CD14-positive monocyte (primary cell): ENCODE results near the gene ZNF407. TPM values are rescaled to one million over a fixed set of nuclear protein-coding genes. Genes with fewer than 3 reads are reported as not detected.
"Not testable (repeated sequence)": the region's sequence is repeated elsewhere in the genome, so short reads cannot be mapped to it uniquely, and the experiment has no call there.

Source experiments
- DNase-seq, 3 donors: peaks; one replicate each; pipeline ENCODE4 v3.0.0-alpha.2; 2011 to 2022
- H2AFZ ChIP-seq: 2 replicates; pipeline ENCODE4 v1.6.0; 2012; ENCODE audit warnings: mild to moderate bottlenecking, low read depth, low read length, inconsistent platforms; ENCODE audit not compliant: insufficient read depth, poor library complexity, severe bottlenecking
- H3K27ac ChIP-seq, 2 donors: 1 replicate in 1 of 2; 2 replicates in 1 of 2; pipeline ENCODE4 v1.5.1; 2012 to 2013; ENCODE audit warnings: low read length in 2 of 2, control low read depth in 1 of 2, inconsistent platforms in 1 of 2, low read depth in 1 of 2, mild to moderate bottlenecking in 1 of 2
- H3K27me3 ChIP-seq, 2 donors: one replicate each; pipeline versions ENCODE4 v1.6.0 to v1.6.1; 2011 to 2013; ENCODE audit warnings: low read length in 2 of 2; ENCODE audit not compliant: control insufficient read depth in 2 of 2, insufficient read depth in 2 of 2
- H3K36me3 ChIP-seq, 2 donors: replicated peaks in 1 of 2; 1 replicate in 1 of 2; 2 replicates in 1 of 2; pipeline versions ENCODE4 v1.5.1 to v1.6.1; 2012 to 2013; ENCODE audit warnings: low read length in 2 of 2, control low read depth in 1 of 2, inconsistent platforms in 1 of 2, mild to moderate bottlenecking in 1 of 2; ENCODE audit not compliant: insufficient read depth in 2 of 2, control insufficient read depth in 1 of 2
- H3K4me1 ChIP-seq, 2 donors: 1 replicate in 1 of 2; 2 replicates in 1 of 2; pipeline versions ENCODE4 v1.5.1 to v1.6.1; 2012 to 2013; ENCODE audit warnings: low read length in 2 of 2, control low read depth in 1 of 2, inconsistent platforms in 1 of 2, mild to moderate bottlenecking in 1 of 2, moderate library complexity in 1 of 2; ENCODE audit not compliant: insufficient read depth in 2 of 2, control insufficient read depth in 1 of 2
- H3K4me2 ChIP-seq: replicated peaks from 2 replicates; pipeline ENCODE3; 2012; ENCODE audit warnings: low read length, moderate library complexity, mild to moderate bottlenecking; ENCODE audit not compliant: poor library complexity, severe bottlenecking; ENCODE audit errors: extremely low read depth
- H3K4me3 ChIP-seq, 3 experiments: fragments of 200-600 bp in 1 of 3; sonication (generic) in 1 of 3; replicated peaks in 1 of 3; 1 replicate in 2 of 3; 2 replicates in 1 of 3; pipeline ENCODE4 v1.5.1; 2011 to 2013; ENCODE audit warnings: low read length in 3 of 3, mild to moderate bottlenecking in 3 of 3, control low read depth in 2 of 3, low read depth in 2 of 3, inconsistent platforms in 1 of 3, moderate library complexity in 1 of 3
- H3K79me2 ChIP-seq: 2 replicates; pipeline ENCODE4 v1.6.0; 2012; ENCODE audit warnings: mild to moderate bottlenecking, control low read depth, inconsistent platforms, low read length, moderate library complexity; ENCODE audit not compliant: insufficient read depth
- H3K9ac ChIP-seq: 2 replicates; pipeline ENCODE4 v1.6.0; 2017; ENCODE audit warnings: low read length, mild to moderate bottlenecking; ENCODE audit not compliant: insufficient read depth, poor library complexity, severe bottlenecking
- H3K9me3 ChIP-seq, 2 donors: replicated peaks in 1 of 2; 1 replicate in 1 of 2; 2 replicates in 1 of 2; pipeline versions ENCODE4 v1.5.1 to v1.6.1; 2012 to 2013; ENCODE audit warnings: low read length in 2 of 2, control low read depth in 1 of 2; ENCODE audit not compliant: control insufficient read depth in 1 of 2, insufficient read depth in 1 of 2
- H4K20me1 ChIP-seq: 2 replicates; pipeline ENCODE4 v1.6.0; 2012; ENCODE audit warnings: mild to moderate bottlenecking, low read length, control low read depth, moderate library complexity; ENCODE audit not compliant: insufficient read depth
- H3K27ac Mint-ChIP-seq, 7 donors: one replicate each; pipeline ENCODE4 v1.8.0; 2020; ENCODE audit warnings: mild to moderate bottlenecking in 7 of 7, mixed read lengths in 7 of 7, moderate library complexity in 6 of 7, inconsistent platforms in 2 of 7
- H3K27me3 Mint-ChIP-seq, 3 donors: one replicate each; pipeline ENCODE4 v1.8.0; 2021 to 2022; ENCODE audit warnings: low read depth in 3 of 3, mild to moderate bottlenecking in 3 of 3, mixed read lengths in 3 of 3, moderate library complexity in 3 of 3, inconsistent platforms in 1 of 3
- H3K36me3 Mint-ChIP-seq, 2 donors: one replicate each; pipeline ENCODE4 v1.8.0; 2020; ENCODE audit warnings: mixed read lengths in 2 of 2, inconsistent platforms in 1 of 2, mild to moderate bottlenecking in 1 of 2
- H3K4me1 Mint-ChIP-seq: one replicate; pipeline ENCODE4 v1.8.0; 2020; ENCODE audit warnings: mild to moderate bottlenecking, mixed read lengths
- H3K4me3 Mint-ChIP-seq, 2 donors: one replicate each; pipeline ENCODE4 v1.8.0; 2020; ENCODE audit warnings: mild to moderate bottlenecking in 2 of 2, mixed read lengths in 2 of 2, moderate library complexity in 1 of 2
- H3K9me3 Mint-ChIP-seq, 7 donors: one replicate each; pipeline ENCODE4 v1.8.0; 2020 to 2022; ENCODE audit warnings: mixed read lengths in 7 of 7, mild to moderate bottlenecking in 6 of 7, moderate library complexity in 6 of 7, inconsistent platforms in 2 of 7
- CTCF ChIP-seq: fragments of 200-600 bp; IDR thresholded peaks from one replicate; pipeline ENCODE4 v1.8.0; 2022; ENCODE audit warnings: antibody characterized with exemption, mild to moderate bottlenecking
- WGBS: methylation state at CpG from one replicate; pipeline ENCODE4 v1.1.5; 2013; ENCODE audit warnings: missing lambda C conversion rate; ENCODE audit not compliant: insufficient coverage; 5-methylcytosine and 5-hydroxymethylcytosine counted together
- intact Hi-C, 2 donors: fragments of 100-400 bp; cut with micrococcal nuclease; formaldehyde crosslinking; loops; one replicate each; pipeline versions ENCODE4 v1.15.0 to v1.15.1; 2023
- polyA plus RNA-seq, 3 donors: library from polyadenylated mRNA; depleted of rRNA in 1 of 3; unstranded in 2 of 3; stranded (reverse) in 1 of 3; fragments of 300-500 nt in 2 of 3; fragments of >200 nt in 1 of 3; fragmentation: Illumina TruSeq in 2 of 3; gene quantifications; 1 replicate in 2 of 3; 2 replicates in 1 of 3; pipeline ENCODE4 v1.2.3, GENCODE V29; 2012 to 2021

ZNF407 gene
- polyA plus RNA-seq, 3 donors, result 1.3 to 3.6 (median 1.6) TPM

- H3K4me2 ChIP-seq, intact Hi-C loops, H3K4me1 ChIP-seq, H2AFZ ChIP-seq, H3K79me2 ChIP-seq, H3K4me3 Mint-ChIP-seq, H3K9me3 Mint-ChIP-seq, H3K27ac ChIP-seq, H4K20me1 ChIP-seq, H3K27me3 Mint-ChIP-seq, H3K36me3 ChIP-seq, H3K36me3 Mint-ChIP-seq, H3K9me3 ChIP-seq, H3K27me3 ChIP-seq, H3K9ac ChIP-seq, H3K4me3 ChIP-seq: not testable (repeated sequence)
- H3K27ac Mint-ChIP-seq, result peak overlapping the region in 3 of 7 donors; percentile 6 to 78 (median 56)
- peak in 2 of 3 donors; percentile 13 to 79 for DNase-seq
- no CpG with 5 or more reads among the region's 2 CpGs for WGBS
- peaks cover 12% of the 10 kb centered on the region for H3K4me1 Mint-ChIP-seq
Measured at GRCh38 chr18:74971776-74972175, 374.1 kb downstream of the ZNF407 start.

- peaks cover 0 to 5% (median 0%) of the 10 kb centered on the region in 7 donors for H3K9me3 Mint-ChIP-seq
- H3K36me3 Mint-ChIP-seq, result peaks cover 4 to 9% of the 10 kb centered on the region in 2 donors
Measured at GRCh38 chr18:74972354-74972753, 374.7 kb downstream of the ZNF407 start.

More at GRCh38 chr18:74972354-74972753, 374.7 kb downstream of the ZNF407 start:
- Histone ChIP-seq H2AFZ (no peak overlapping the region), H3K79me2 (no peaks in the 10 kb centered on the region), H3K27ac (no peak overlapping the region), H4K20me1 (no peaks in the 10 kb centered on the region), H3K9ac (no peak overlapping the region), H3K4me3 (no peak overlapping the region), H3K36me3 (no peaks in the 10 kb centered on the region), H3K27me3 (no peaks in the 10 kb centered on the region), H3K4me1 (no peaks in the 10 kb centered on the region), H3K9me3 (no peaks in the 10 kb centered on the region), H3K4me2 (no peak overlapping the region)
- DNase-seq, result no peak
- Mint-ChIP-seq H3K4me3 (no peak overlapping the region), H3K4me1 (peaks cover 12% of the 10 kb centered on the region), H3K27me3 (no peaks in the 10 kb centered on the region), H3K27ac (peak overlapping the region in 6 of 7 donors; percentile 20 to 78 (median 56))
- WGBS, result no CpG with 5 or more reads among the region's 1 CpG
- intact Hi-C loops, result no loop called here
- no peak for TF ChIP-seq CTCF
